Measurements from ENCODE around the gene FRMD4A.

GRCh38 chr10:13774303-13774893 is 556.3 kb downstream of the FRMD4A start:
- TF ChIP-seq CTCF (IDR thresholded peaks at IDR 0.05; ENCODE audit: borderline replicate concordance, extremely low read depth, low read length, poor library complexity, severe bottlenecking) (no peak), EZH2 (IDR thresholded peaks at IDR 0.05; ENCODE audit: borderline replicate concordance, low read depth, low read length, severe bottlenecking) (no peak)
